NCI-H526 treated with DMSO at 0.1 percent for 48 hours (cell line): ENCODE measurements around the gene PRKCD.

Source experiments
- DNase-seq: peaks from one replicate; lab custom pipeline; 2025; lab: John Stamatoyannopoulos, UW

Gene PRKCD

GRCh38 chr3:53217175-53217574 is 56.2 kb downstream of the PRKCD start:
- DNase-seq, result no peak

- DNase-seq, result no peak
These were observed 57.1 kb downstream of the PRKCD start for GRCh38 chr3:53218131-53218530.

- peak; percentile 36 for DNase-seq
These were observed 59.0 kb downstream of the PRKCD start for GRCh38 chr3:53219895-53220483.

GRCh38 chr3:53221345-53221744 is 60.3 kb downstream of the PRKCD start:
- DNase-seq, result no peak

GRCh38 chr3:53221827-53222182 is 60.8 kb downstream of the PRKCD start:
- DNase-seq, result no peak

GRCh38 chr3:53222183-53222901 is 61.3 kb downstream of the PRKCD start:
- no peak for DNase-seq

- DNase-seq, result no peak
These were observed 62.0 kb downstream of the PRKCD start for GRCh38 chr3:53223025-53223424.

GRCh38 chr3:53223541-53223966 is 62.5 kb downstream of the PRKCD start:
- DNase-seq, result no peak

GRCh38 chr3:53224026-53224425 is 63.0 kb downstream of the PRKCD start:
- DNase-seq, result no peak

GRCh38 chr3:53224536-53224935 is 63.5 kb downstream of the PRKCD start:
- no peak for DNase-seq

- DNase-seq, result no peak
These were observed 64.2 kb downstream of the PRKCD start for GRCh38 chr3:53225181-53225580.

- no peak for DNase-seq
These were observed 64.6 kb downstream of the PRKCD start for GRCh38 chr3:53225651-53226050.

- no peak for DNase-seq
These were observed 65.3 kb downstream of the PRKCD start for GRCh38 chr3:53226142-53226840.

GRCh38 chr3:53226841-53227407 is 65.9 kb downstream of the PRKCD start:
- DNase-seq, result no peak

- no peak for DNase-seq
These were observed 67.2 kb downstream of the PRKCD start for GRCh38 chr3:53227993-53228885.

- DNase-seq, result no peak
These were observed 68.2 kb downstream of the PRKCD start for GRCh38 chr3:53229171-53229570.

- DNase-seq, result no peak
These were observed 68.6 kb downstream of the PRKCD start for GRCh38 chr3:53229606-53230005.

GRCh38 chr3:53230041-53230621 is 69.1 kb downstream of the PRKCD start:
- no peak for DNase-seq

GRCh38 chr3:53230789-53231188 is 69.8 kb downstream of the PRKCD start:
- no peak for DNase-seq

- DNase-seq, result no peak
These were observed 70.8 kb downstream of the PRKCD start for GRCh38 chr3:53231532-53232511.
